Esophagus muscularis mucosa (tissue), 4 donors: Measurements from ENCODE around the gene EEF2K. TPM values are rescaled to one million over a fixed set of nuclear protein-coding genes. Genes with fewer than 3 reads are reported as not detected.

Source experiments
- DNase-seq: peaks from one replicate; pipeline ENCODE4 v3.0.0-alpha.2; 2017; ENCODE audit errors: extremely low spot score
- H3K27ac ChIP-seq, 4 donors: fragments of 200-600 bp; sonication (generic); replicated peaks in 1 of 4; 1 replicate in 3 of 4; 2 replicates in 1 of 4; pipeline ENCODE4 v1.5.1; 2016 to 2019; ENCODE audit warnings: mild to moderate bottlenecking in 1 of 4
- H3K27me3 ChIP-seq, 4 donors: fragments of 200-600 bp; sonication (generic); one replicate each; pipeline versions ENCODE4 v1.5.1 to v1.6.0; 2016 to 2019
- H3K36me3 ChIP-seq, 4 donors: fragments of 200-600 bp; sonication (generic); one replicate each; pipeline ENCODE4 v1.5.1; 2016 to 2019
- H3K4me1 ChIP-seq, 4 donors: fragments of 200-600 bp; sonication (generic); one replicate each; pipeline ENCODE4 v1.5.1; 2016 to 2019
- H3K4me3 ChIP-seq, 4 donors: fragments of 200-600 bp; sonication (generic); 1 replicate in 2 of 4; 2 replicates in 2 of 4; pipeline ENCODE4 v1.5.1; 2016 to 2019; ENCODE audit warnings: mild to moderate bottlenecking in 4 of 4, moderate library complexity in 1 of 4
- H3K9me3 ChIP-seq, 4 donors: fragments of 200-600 bp; sonication (generic); 1 replicate in 3 of 4; 2 replicates in 1 of 4; pipeline ENCODE4 v1.5.1; 2016 to 2019
- EP300 ChIP-seq: sonication (generic); formaldehyde crosslinking; IDR thresholded peaks from one replicate; pipeline ENCODE4 v1.6.1; 2017; ENCODE audit warnings: antibody characterized with exemption
- POLR2A ChIP-seq: fragments of 450-650 bp; IDR thresholded peaks from one replicate; pipeline ENCODE4 v1.6.1; 2017; ENCODE audit warnings: antibody characterized with exemption, moderate library complexity, mild to moderate bottlenecking, low read depth
- POLR2AphosphoS5 ChIP-seq, 2 donors: sonication (generic); formaldehyde crosslinking; IDR thresholded peaks; one replicate each; pipeline ENCODE4 v1.6.1; 2017; ENCODE audit warnings: antibody characterized with exemption in 2 of 2
- WGBS: methylation state at CpG from one replicate; pipeline ENCODE4 v1.1.5; 2018; 5-methylcytosine and 5-hydroxymethylcytosine counted together
- intact Hi-C: fragments of 100-400 bp; cut with DNase I; formaldehyde crosslinking; loops from one replicate; pipeline ENCODE4 v1.15.1; 2023
- total RNA-seq, 4 donors: library from RNA; depleted of rRNA; stranded (reverse); fragments of >200 nt; gene quantifications; one replicate each; pipeline versions ENCODE4 v1.1.0 to v1.2.1, GENCODE V29; 2016
- TF ChIP-seq, protein P1 (sequence below), 3 experiments: fragments of 200-600 bp in 2 of 3; fragments of 450-650 bp in 1 of 3; sonication (generic) in 2 of 3; IDR thresholded peaks; one replicate each; pipeline ENCODE4 v1.5.1; 2017 to 2019; ENCODE audit warnings: antibody characterized with exemption in 3 of 3, mild to moderate bottlenecking in 2 of 3, moderate library complexity in 1 of 3

EEF2K gene
- total RNA-seq, 4 donors from 2014 or later, result 18.1 to 37.7 (median 31.6) TPM

- intact Hi-C loops, result no loop called here
- peaks cover 29 to 99% (median 96%) of the 10 kb centered on the region in 4 donors for H3K36me3 ChIP-seq
Measured at GRCh38 chr16:22307838-22308237, 101.8 kb downstream of the EEF2K start.

GRCh38 chr16:22308824-22309520 lies 102.9 kb downstream of the EEF2K start:
- WGBS, result 94% methylated on average over 6 of the region's 24 CpGs
- H3K36me3 ChIP-seq, result peaks cover 34 to 100% (median 99%) of the 10 kb centered on the region in 4 donors
- intact Hi-C loops, result no loop called here
- no peak overlapping the region for H3K4me3 ChIP-seq
- DNase-seq, result no peak
- H3K4me1 ChIP-seq, result no peaks in the 10 kb centered on the region
- H3K9me3 ChIP-seq, result no peaks in the 10 kb centered on the region
- H3K27me3 ChIP-seq, result no peaks in the 10 kb centered on the region
- TF ChIP-seq, protein P1, sequence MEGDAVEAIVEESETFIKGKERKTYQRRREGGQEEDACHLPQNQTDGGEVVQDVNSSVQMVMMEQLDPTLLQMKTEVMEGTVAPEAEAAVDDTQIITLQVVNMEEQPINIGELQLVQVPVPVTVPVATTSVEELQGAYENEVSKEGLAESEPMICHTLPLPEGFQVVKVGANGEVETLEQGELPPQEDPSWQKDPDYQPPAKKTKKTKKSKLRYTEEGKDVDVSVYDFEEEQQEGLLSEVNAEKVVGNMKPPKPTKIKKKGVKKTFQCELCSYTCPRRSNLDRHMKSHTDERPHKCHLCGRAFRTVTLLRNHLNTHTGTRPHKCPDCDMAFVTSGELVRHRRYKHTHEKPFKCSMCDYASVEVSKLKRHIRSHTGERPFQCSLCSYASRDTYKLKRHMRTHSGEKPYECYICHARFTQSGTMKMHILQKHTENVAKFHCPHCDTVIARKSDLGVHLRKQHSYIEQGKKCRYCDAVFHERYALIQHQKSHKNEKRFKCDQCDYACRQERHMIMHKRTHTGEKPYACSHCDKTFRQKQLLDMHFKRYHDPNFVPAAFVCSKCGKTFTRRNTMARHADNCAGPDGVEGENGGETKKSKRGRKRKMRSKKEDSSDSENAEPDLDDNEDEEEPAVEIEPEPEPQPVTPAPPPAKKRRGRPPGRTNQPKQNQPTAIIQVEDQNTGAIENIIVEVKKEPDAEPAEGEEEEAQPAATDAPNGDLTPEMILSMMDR (IDR thresholded peaks at IDR 0.05), result no peak
- no peak for TF ChIP-seq EP300
- TF ChIP-seq POLR2A, result no peak
- TF ChIP-seq POLR2AphosphoS5 (IDR thresholded peaks at IDR 0.05), result no peak
- no peak overlapping the region for H3K27ac ChIP-seq

More at GRCh38 chr16:22307838-22308237, 101.8 kb downstream of the EEF2K start:
- no peaks in the 10 kb centered on the region for H3K9me3 ChIP-seq
- H3K27me3 ChIP-seq, result no peaks in the 10 kb centered on the region
- DNase-seq, result no peak
- no peaks in the 10 kb centered on the region for H3K4me1 ChIP-seq
- no peak overlapping the region for H3K27ac ChIP-seq
- WGBS, result 94% methylated on average over 5 of the region's 10 CpGs
- no peak for TF ChIP-seq POLR2A
- TF ChIP-seq, protein P1 (IDR thresholded peaks at IDR 0.05), result no peak
- TF ChIP-seq EP300, result no peak
- TF ChIP-seq POLR2AphosphoS5 (IDR thresholded peaks at IDR 0.05), result no peak
- H3K4me3 ChIP-seq, result no peak overlapping the region

- TF ChIP-seq POLR2AphosphoS5 (IDR thresholded peaks at IDR 0.05) (no peak), EP300 (no peak), POLR2A (no peak)
- TF ChIP-seq, protein P1 (IDR thresholded peaks at IDR 0.05), result no peak
- Histone ChIP-seq H3K9me3 (no peaks in the 10 kb centered on the region), H3K4me1 (no peaks in the 10 kb centered on the region), H3K4me3 (no peak overlapping the region), H3K36me3 (peaks cover 41 to 100% (median 99%) of the 10 kb centered on the region in 4 donors), H3K27ac (no peak overlapping the region), H3K27me3 (no peaks in the 10 kb centered on the region)
- 100% methylated on average over 4 of the region's 4 CpGs for WGBS
- DNase-seq, result no peak
- intact Hi-C loops, result no loop called here
Measured at GRCh38 chr16:22311520-22311919, 105.4 kb downstream of the EEF2K start.

- Histone ChIP-seq H3K9me3 (no peaks in the 10 kb centered on the region), H3K4me1 (no peaks in the 10 kb centered on the region), H3K27me3 (no peaks in the 10 kb centered on the region), H3K36me3 (peaks cover 39 to 100% (median 99%) of the 10 kb centered on the region in 4 donors), H3K4me3 (no peak overlapping the region), H3K27ac (no peak overlapping the region)
- no peak for DNase-seq
- WGBS, result 90% methylated on average over 17 of the region's 23 CpGs
- intact Hi-C loops, result no loop called here
- TF ChIP-seq POLR2A, result no peak
- TF ChIP-seq, protein P1 (IDR thresholded peaks at IDR 0.05), result no peak
- no peak for TF ChIP-seq POLR2AphosphoS5 (IDR thresholded peaks at IDR 0.05)
- TF ChIP-seq EP300, result no peak
Measured at GRCh38 chr16:22312897-22313781, 107.1 kb downstream of the EEF2K start.
